ENCODE data around the gene VNN1.

VNN1 gene

GRCh38 chr6:132746048-132746447 is 32.2 kb upstream of the VNN1 start:
- Histone ChIP-seq H3K9ac (ENCODE audit: low read length) (no peak overlapping the region), H3K36me3 (ENCODE audit: low read length) (0 out of 2 replicates have a peak, but pooled peaks cover 9% of the 10 kb centered on the region), H2AFZ (ENCODE audit: low read depth, low read length, severe bottlenecking) (no peak overlapping the region), H3K9me3 (ENCODE audit: insufficient read depth, low read length) (no peaks in the 10 kb centered on the region), H3K79me2 (ENCODE audit: insufficient read depth, low read length) (no peaks in the 10 kb centered on the region), H3K27me3 (ENCODE audit: low read length) (no peaks in the 10 kb centered on the region), H4K20me1 (ENCODE audit: low read depth, low read length) (no peaks in the 10 kb centered on the region), H3F3A (ENCODE audit: insufficient read depth) (no peaks in the 10 kb centered on the region), H3K4me3 (ENCODE audit: insufficient read depth, low read length, poor library complexity, severe bottlenecking) (no peak overlapping the region), H3K27ac (ENCODE audit: low read depth, low read length) (no peak overlapping the region), H3K9me2 (replicated peaks; ENCODE audit: insufficient read depth, low read length) (no peaks in the 10 kb centered on the region), H3K4me2 (ENCODE audit: low read depth, low read length, poor library complexity, severe bottlenecking) (no peak overlapping the region)
- TF ChIP-seq, protein P1, sequence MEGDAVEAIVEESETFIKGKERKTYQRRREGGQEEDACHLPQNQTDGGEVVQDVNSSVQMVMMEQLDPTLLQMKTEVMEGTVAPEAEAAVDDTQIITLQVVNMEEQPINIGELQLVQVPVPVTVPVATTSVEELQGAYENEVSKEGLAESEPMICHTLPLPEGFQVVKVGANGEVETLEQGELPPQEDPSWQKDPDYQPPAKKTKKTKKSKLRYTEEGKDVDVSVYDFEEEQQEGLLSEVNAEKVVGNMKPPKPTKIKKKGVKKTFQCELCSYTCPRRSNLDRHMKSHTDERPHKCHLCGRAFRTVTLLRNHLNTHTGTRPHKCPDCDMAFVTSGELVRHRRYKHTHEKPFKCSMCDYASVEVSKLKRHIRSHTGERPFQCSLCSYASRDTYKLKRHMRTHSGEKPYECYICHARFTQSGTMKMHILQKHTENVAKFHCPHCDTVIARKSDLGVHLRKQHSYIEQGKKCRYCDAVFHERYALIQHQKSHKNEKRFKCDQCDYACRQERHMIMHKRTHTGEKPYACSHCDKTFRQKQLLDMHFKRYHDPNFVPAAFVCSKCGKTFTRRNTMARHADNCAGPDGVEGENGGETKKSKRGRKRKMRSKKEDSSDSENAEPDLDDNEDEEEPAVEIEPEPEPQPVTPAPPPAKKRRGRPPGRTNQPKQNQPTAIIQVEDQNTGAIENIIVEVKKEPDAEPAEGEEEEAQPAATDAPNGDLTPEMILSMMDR (IDR thresholded peaks at IDR 0.05; ENCODE audit: insufficient read depth, low read length, poor library complexity, severe bottlenecking) = no peak

- no peak overlapping the region for H3K9ac ChIP-seq (ENCODE audit: low read length)
- no peak for TF ChIP-seq EZH2phosphoT487 (conservative IDR thresholded peaks at IDR 0.05; ENCODE audit: low read length)
- TF ChIP-seq, protein P1 (IDR thresholded peaks at IDR 0.05; ENCODE audit: insufficient read depth, low read length, poor library complexity, severe bottlenecking) = no peak
- no peaks in the 10 kb centered on the region for H3K27me3 ChIP-seq (ENCODE audit: low read length)
- no peaks in the 10 kb centered on the region for H4K20me1 ChIP-seq (ENCODE audit: low read depth, low read length)
- no peak overlapping the region for H3K27ac ChIP-seq (ENCODE audit: low read depth, low read length)
- H3K4me3 ChIP-seq (ENCODE audit: insufficient read depth, low read length, poor library complexity, severe bottlenecking) = no peak overlapping the region
- no peaks in the 10 kb centered on the region for H3F3A ChIP-seq (ENCODE audit: insufficient read depth)
- H3K9me2 ChIP-seq (replicated peaks; ENCODE audit: insufficient read depth, low read length) = no peaks in the 10 kb centered on the region
- H3K79me2 ChIP-seq (ENCODE audit: insufficient read depth, low read length) = no peaks in the 10 kb centered on the region
- no peaks in the 10 kb centered on the region for H3K9me3 ChIP-seq (ENCODE audit: insufficient read depth, low read length)
- H3K36me3 ChIP-seq (ENCODE audit: low read length) = no peaks in the 10 kb centered on the region
- no peak overlapping the region for H2AFZ ChIP-seq (ENCODE audit: low read depth, low read length, severe bottlenecking)
- H3K4me2 ChIP-seq (ENCODE audit: low read depth, low read length, poor library complexity, severe bottlenecking) = no peak overlapping the region
Observed at GRCh38 chr6:132742495-132742894, 28.6 kb upstream of the VNN1 start.

- H3K27me3 ChIP-seq (ENCODE audit: low read length) = no peaks in the 10 kb centered on the region
- H3K4me2 ChIP-seq (ENCODE audit: low read depth, low read length, poor library complexity, severe bottlenecking) = no peak overlapping the region
Observed at GRCh38 chr6:132741281-132741680, 27.4 kb upstream of the VNN1 start.

More at GRCh38 chr6:132741281-132741680, 27.4 kb upstream of the VNN1 start:
- Histone ChIP-seq H3K9me3 (ENCODE audit: insufficient read depth, low read length) (no peaks in the 10 kb centered on the region), H3K79me2 (ENCODE audit: insufficient read depth, low read length) (no peaks in the 10 kb centered on the region), H3F3A (ENCODE audit: insufficient read depth) (no peaks in the 10 kb centered on the region), H3K27ac (ENCODE audit: low read depth, low read length) (no peak overlapping the region), H2AFZ (ENCODE audit: low read depth, low read length, severe bottlenecking) (no peak overlapping the region), H3K9ac (ENCODE audit: low read length) (no peak overlapping the region), H4K20me1 (ENCODE audit: low read depth, low read length) (no peaks in the 10 kb centered on the region), H3K4me3 (ENCODE audit: insufficient read depth, low read length, poor library complexity, severe bottlenecking) (no peak overlapping the region), H3K9me2 (replicated peaks; ENCODE audit: insufficient read depth, low read length) (no peaks in the 10 kb centered on the region), H3K36me3 (ENCODE audit: low read length) (no peaks in the 10 kb centered on the region)
- TF ChIP-seq, protein P1 (IDR thresholded peaks at IDR 0.05; ENCODE audit: insufficient read depth, low read length, poor library complexity, severe bottlenecking) = no peak
- TF ChIP-seq EZH2phosphoT487 (conservative IDR thresholded peaks at IDR 0.05; ENCODE audit: low read length) = no peak

All from SU-DHL-6 (cell line).